ENCODE data around the gene CHCHD6. TPM values are rescaled to one million over a fixed set of nuclear protein-coding genes. Genes with fewer than 3 reads are reported as not detected.

CHCHD6 gene
- total RNA-seq, 1 experiment from 2014 or later = 36.3 TPM

- H3K79me2 ChIP-seq (ENCODE audit: insufficient read depth, low read length) = no peaks in the 10 kb centered on the region
- TF ChIP-seq ZNF274 (IDR thresholded peaks at IDR 0.05; ENCODE audit: low read depth, low read length) = no peak
- TF ChIP-seq TCF7L2 (IDR thresholded peaks at IDR 0.05; ENCODE audit: borderline replicate concordance, extremely low read depth, insufficient read depth, insufficient read length) = no peak
- no peak for TF ChIP-seq EGR1 (IDR thresholded peaks at IDR 0.05; ENCODE audit: low read depth)
- TF ChIP-seq JUND (IDR thresholded peaks at IDR 0.05) = no peak
- TF ChIP-seq CBX3 (IDR thresholded peaks at IDR 0.05; ENCODE audit: low read depth) = no peak
- TF ChIP-seq, protein P1, sequence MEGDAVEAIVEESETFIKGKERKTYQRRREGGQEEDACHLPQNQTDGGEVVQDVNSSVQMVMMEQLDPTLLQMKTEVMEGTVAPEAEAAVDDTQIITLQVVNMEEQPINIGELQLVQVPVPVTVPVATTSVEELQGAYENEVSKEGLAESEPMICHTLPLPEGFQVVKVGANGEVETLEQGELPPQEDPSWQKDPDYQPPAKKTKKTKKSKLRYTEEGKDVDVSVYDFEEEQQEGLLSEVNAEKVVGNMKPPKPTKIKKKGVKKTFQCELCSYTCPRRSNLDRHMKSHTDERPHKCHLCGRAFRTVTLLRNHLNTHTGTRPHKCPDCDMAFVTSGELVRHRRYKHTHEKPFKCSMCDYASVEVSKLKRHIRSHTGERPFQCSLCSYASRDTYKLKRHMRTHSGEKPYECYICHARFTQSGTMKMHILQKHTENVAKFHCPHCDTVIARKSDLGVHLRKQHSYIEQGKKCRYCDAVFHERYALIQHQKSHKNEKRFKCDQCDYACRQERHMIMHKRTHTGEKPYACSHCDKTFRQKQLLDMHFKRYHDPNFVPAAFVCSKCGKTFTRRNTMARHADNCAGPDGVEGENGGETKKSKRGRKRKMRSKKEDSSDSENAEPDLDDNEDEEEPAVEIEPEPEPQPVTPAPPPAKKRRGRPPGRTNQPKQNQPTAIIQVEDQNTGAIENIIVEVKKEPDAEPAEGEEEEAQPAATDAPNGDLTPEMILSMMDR (IDR thresholded peaks at IDR 0.05 in 2 of 3, conservative IDR thresholded peaks at IDR 0.05 in 1 of 3; ENCODE audit: borderline replicate concordance in 1 of 3, insufficient read depth in 1 of 3, low read depth in 2 of 3, low read length in 2 of 3) = no peak
- no peak for TF ChIP-seq POLR2A (IDR thresholded peaks at IDR 0.05; ENCODE audit: borderline replicate concordance, extremely low read depth, insufficient read depth, insufficient read length)
- no peak for TF ChIP-seq SP1 (IDR thresholded peaks at IDR 0.05; ENCODE audit: low read depth)
- TF ChIP-seq EZH2phosphoT487 (IDR thresholded peaks at IDR 0.05; ENCODE audit: borderline replicate concordance) = no peak
- TF ChIP-seq, protein P2, sequence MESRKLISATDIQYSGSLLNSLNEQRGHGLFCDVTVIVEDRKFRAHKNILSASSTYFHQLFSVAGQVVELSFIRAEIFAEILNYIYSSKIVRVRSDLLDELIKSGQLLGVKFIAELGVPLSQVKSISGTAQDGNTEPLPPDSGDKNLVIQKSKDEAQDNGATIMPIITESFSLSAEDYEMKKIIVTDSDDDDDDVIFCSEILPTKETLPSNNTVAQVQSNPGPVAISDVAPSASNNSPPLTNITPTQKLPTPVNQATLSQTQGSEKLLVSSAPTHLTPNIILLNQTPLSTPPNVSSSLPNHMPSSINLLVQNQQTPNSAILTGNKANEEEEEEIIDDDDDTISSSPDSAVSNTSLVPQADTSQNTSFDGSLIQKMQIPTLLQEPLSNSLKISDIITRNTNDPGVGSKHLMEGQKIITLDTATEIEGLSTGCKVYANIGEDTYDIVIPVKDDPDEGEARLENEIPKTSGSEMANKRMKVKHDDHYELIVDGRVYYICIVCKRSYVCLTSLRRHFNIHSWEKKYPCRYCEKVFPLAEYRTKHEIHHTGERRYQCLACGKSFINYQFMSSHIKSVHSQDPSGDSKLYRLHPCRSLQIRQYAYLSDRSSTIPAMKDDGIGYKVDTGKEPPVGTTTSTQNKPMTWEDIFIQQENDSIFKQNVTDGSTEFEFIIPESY (IDR thresholded peaks at IDR 0.05; ENCODE audit: extremely low read depth, insufficient replicate concordance, low read length) = no peak
- TF ChIP-seq EZH2 (IDR thresholded peaks at IDR 0.05) = no peak
- TF ChIP-seq FOSL1 (IDR thresholded peaks at IDR 0.05; ENCODE audit: low read depth) = no peak
- TF ChIP-seq SRF (IDR thresholded peaks at IDR 0.05; ENCODE audit: low read depth) = no peak
- TF ChIP-seq YY1 (IDR thresholded peaks at IDR 0.05; ENCODE audit: extremely low read depth, insufficient replicate concordance, low read depth, low read length) = no peak
- TF ChIP-seq ELF1 (IDR thresholded peaks at IDR 0.05; ENCODE audit: borderline replicate concordance, low read depth) = no peak
- TF ChIP-seq RAD21 (IDR thresholded peaks at IDR 0.05; ENCODE audit: low read depth) = no peak
- TF ChIP-seq, protein P3, sequence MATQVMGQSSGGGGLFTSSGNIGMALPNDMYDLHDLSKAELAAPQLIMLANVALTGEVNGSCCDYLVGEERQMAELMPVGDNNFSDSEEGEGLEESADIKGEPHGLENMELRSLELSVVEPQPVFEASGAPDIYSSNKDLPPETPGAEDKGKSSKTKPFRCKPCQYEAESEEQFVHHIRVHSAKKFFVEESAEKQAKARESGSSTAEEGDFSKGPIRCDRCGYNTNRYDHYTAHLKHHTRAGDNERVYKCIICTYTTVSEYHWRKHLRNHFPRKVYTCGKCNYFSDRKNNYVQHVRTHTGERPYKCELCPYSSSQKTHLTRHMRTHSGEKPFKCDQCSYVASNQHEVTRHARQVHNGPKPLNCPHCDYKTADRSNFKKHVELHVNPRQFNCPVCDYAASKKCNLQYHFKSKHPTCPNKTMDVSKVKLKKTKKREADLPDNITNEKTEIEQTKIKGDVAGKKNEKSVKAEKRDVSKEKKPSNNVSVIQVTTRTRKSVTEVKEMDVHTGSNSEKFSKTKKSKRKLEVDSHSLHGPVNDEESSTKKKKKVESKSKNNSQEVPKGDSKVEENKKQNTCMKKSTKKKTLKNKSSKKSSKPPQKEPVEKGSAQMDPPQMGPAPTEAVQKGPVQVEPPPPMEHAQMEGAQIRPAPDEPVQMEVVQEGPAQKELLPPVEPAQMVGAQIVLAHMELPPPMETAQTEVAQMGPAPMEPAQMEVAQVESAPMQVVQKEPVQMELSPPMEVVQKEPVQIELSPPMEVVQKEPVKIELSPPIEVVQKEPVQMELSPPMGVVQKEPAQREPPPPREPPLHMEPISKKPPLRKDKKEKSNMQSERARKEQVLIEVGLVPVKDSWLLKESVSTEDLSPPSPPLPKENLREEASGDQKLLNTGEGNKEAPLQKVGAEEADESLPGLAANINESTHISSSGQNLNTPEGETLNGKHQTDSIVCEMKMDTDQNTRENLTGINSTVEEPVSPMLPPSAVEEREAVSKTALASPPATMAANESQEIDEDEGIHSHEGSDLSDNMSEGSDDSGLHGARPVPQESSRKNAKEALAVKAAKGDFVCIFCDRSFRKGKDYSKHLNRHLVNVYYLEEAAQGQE (IDR thresholded peaks at IDR 0.05; ENCODE audit: low read depth) = no peak
- TF ChIP-seq, protein P4, sequence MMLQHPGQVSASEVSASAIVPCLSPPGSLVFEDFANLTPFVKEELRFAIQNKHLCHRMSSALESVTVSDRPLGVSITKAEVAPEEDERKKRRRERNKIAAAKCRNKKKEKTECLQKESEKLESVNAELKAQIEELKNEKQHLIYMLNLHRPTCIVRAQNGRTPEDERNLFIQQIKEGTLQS (IDR thresholded peaks at IDR 0.05) = no peak
- no peak for TF ChIP-seq SIN3A (IDR thresholded peaks at IDR 0.05; ENCODE audit: low read depth)
- no peaks in the 10 kb centered on the region for H3K36me3 ChIP-seq (ENCODE audit: control insufficient read depth in 1 of 2, insufficient read depth in 2 of 2, low read length in 2 of 2)
- ChIA-PET POLR2A (no interaction called here), CTCF (interaction anchor here (1.1 to 1.7 kb wide), 4 partner anchors 64 to 775 kb away, joined by 3 to 4 read pairs (median 4); partner anchors contain the start of gene PLXNA1), RAD21 (ENCODE audit: low non-redundant PET in 1 of 2, low total read pairs in 2 of 2, uncharacterized antibody in 2 of 2, unreplicated experiment in 2 of 2) (interaction anchor here in 1 of 2 experiments (1.9 kb wide), 1 partner anchor 792 kb away, joined by 6 read pairs; no protein-coding TSS in a partner anchor)
- intact Hi-C loops (cut with micrococcal nuclease) = no loop called here
- H3K9ac ChIP-seq (ENCODE audit: low read length) = no peak overlapping the region
- no TSS peak for BruUV-seq (replicated peaks)
- no peaks in the 10 kb centered on the region for H3K9me3 ChIP-seq (ENCODE audit: control insufficient read depth in 1 of 2, insufficient read depth in 1 of 2, low read depth in 1 of 2, low read length in 2 of 2)
- H4K20me1 ChIP-seq (ENCODE audit: insufficient read depth) = no peaks in the 10 kb centered on the region
- H3K4me2 ChIP-seq (ENCODE audit: low read length) = no peak overlapping the region
- DNase-seq (ENCODE audit: low read depth, low spot score) (no peak), ATAC-seq (no peak)
- peaks cover 0 to 8% of the 10 kb centered on the region in 2 experiments; a peak in 1 of 4 replicates for H3K4me1 ChIP-seq (ENCODE audit: control insufficient read depth in 1 of 2, insufficient read depth in 2 of 2, low read length in 2 of 2)
- no peaks in the 10 kb centered on the region for H3K9me2 ChIP-seq (ENCODE audit: insufficient read depth)
- no peak overlapping the region for H2AFZ ChIP-seq (ENCODE audit: low read depth, low read length, poor library complexity, severe bottlenecking)
- no peak overlapping the region for H3K27ac ChIP-seq (ENCODE audit: low read depth, low read length)
- no peaks in the 10 kb centered on the region for H3K27me3 ChIP-seq (ENCODE audit: insufficient read depth, low read length)
- H3K4me3 ChIP-seq (replicated peaks in 1 of 2; ENCODE audit: low read depth in 1 of 2, low read length in 2 of 2) = no peak overlapping the region
Measured at GRCh38 chr3:126680667-126681055, 23.4 kb upstream of the CHCHD6 start.

Data from HCT116 (cell line).